ENCODE measurements around the gene SLC7A9. TPM values are rescaled to one million over a fixed set of nuclear protein-coding genes. Genes with fewer than 3 reads are reported as not detected.

SLC7A9 gene
- total and polyA plus RNA-seq, 2 experiments from 2014 or later, result 0.19 TPM; not detected in 1

DNA sequence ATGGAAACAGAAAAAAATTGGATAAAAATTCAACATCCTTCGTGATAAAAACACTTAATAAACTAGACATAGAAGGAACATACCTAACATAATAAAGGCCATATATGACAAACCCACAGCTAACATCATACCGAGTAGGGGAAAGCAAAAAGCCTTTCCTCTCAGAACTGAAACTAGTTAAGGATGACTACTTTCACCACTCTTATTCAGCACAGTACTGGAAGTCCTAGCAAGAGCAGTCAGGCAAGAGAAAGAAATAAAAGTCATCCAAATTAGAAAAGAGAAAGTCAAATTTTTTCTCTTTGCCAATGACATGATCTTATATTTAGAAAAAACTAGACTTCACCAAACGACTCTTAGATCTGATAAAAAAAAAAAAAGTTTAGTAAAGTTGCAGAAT is 25.8 kb upstream of the SLC7A9 start:
- H3K9me3 Mint-ChIP-seq, result peaks cover 14% of the 10 kb centered on the region

More for the DNA sequence above, 25.8 kb upstream of the SLC7A9 start:
- ATAC-seq (no peak), DNase-seq (ENCODE audit: low spot score) (no peak)
- H3K9me2 ChIP-seq (ENCODE audit: insufficient read depth), result no peaks in the 10 kb centered on the region
- H2AFZ ChIP-seq, result no peak overlapping the region
- H3K4me2 ChIP-seq, result no peak overlapping the region
- H3K4me1 ChIP-seq (ENCODE audit: insufficient read depth), result peaks cover 3% of the 10 kb centered on the region; the same call in 1 of the 2 replicates
- no peaks in the 10 kb centered on the region for H3F3A ChIP-seq (replicated peaks; ENCODE audit: low read depth)
- H3K4me3 Mint-ChIP-seq, result no peak overlapping the region
- peaks cover 30% of the 10 kb centered on the region for H3K36me3 Mint-ChIP-seq (ENCODE audit: low read depth)
- peaks cover 2% of the 10 kb centered on the region for H3K27me3 Mint-ChIP-seq (ENCODE audit: insufficient read depth, low read depth, poor library complexity)
- no peak overlapping the region for H3K4me3 ChIP-seq
- no peaks in the 10 kb centered on the region for H3K79me2 ChIP-seq (replicated peaks; ENCODE audit: insufficient read depth)
- no peak overlapping the region for H3K27ac Mint-ChIP-seq
- H4K20me1 ChIP-seq (replicated peaks; ENCODE audit: insufficient read depth), result no peaks in the 10 kb centered on the region
- peaks cover 6% of the 10 kb centered on the region; the same call in 1 of the 2 replicates for H3K36me3 ChIP-seq (ENCODE audit: insufficient read depth)
- TF ChIP-seq, protein P1, sequence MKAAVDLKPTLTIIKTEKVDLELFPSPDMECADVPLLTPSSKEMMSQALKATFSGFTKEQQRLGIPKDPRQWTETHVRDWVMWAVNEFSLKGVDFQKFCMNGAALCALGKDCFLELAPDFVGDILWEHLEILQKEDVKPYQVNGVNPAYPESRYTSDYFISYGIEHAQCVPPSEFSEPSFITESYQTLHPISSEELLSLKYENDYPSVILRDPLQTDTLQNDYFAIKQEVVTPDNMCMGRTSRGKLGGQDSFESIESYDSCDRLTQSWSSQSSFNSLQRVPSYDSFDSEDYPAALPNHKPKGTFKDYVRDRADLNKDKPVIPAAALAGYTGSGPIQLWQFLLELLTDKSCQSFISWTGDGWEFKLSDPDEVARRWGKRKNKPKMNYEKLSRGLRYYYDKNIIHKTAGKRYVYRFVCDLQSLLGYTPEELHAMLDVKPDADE (IDR thresholded peaks at IDR 0.05), result no peak
- TF ChIP-seq NANOG (IDR thresholded peaks at IDR 0.05; ENCODE audit: borderline replicate concordance) (no peak), ZNF114 (CRISPR knock-in tag; IDR thresholded peaks at IDR 0.05) (no peak), JUNB (IDR thresholded peaks at IDR 0.05; ENCODE audit: unreplicated experiment) (no peak), CREB1 (CRISPR knock-in tag; IDR thresholded peaks at IDR 0.05; ENCODE audit: low read depth) (no peak), POLR2AphosphoS5 (IDR thresholded peaks at IDR 0.05; ENCODE audit: low read depth) (no peak), ZNF331 (CRISPR knock-in tag; IDR thresholded peaks at IDR 0.05; ENCODE audit: low read depth) (no peak), EZH2 (IDR thresholded peaks at IDR 0.05; ENCODE audit: low read depth, unreplicated experiment) (no peak), EZH2phosphoT487 (IDR thresholded peaks at IDR 0.05; ENCODE audit: unreplicated experiment) (no peak), STAT1 (IDR thresholded peaks at IDR 0.05; ENCODE audit: unreplicated experiment) (no peak)
- TF ChIP-seq, protein P2, sequence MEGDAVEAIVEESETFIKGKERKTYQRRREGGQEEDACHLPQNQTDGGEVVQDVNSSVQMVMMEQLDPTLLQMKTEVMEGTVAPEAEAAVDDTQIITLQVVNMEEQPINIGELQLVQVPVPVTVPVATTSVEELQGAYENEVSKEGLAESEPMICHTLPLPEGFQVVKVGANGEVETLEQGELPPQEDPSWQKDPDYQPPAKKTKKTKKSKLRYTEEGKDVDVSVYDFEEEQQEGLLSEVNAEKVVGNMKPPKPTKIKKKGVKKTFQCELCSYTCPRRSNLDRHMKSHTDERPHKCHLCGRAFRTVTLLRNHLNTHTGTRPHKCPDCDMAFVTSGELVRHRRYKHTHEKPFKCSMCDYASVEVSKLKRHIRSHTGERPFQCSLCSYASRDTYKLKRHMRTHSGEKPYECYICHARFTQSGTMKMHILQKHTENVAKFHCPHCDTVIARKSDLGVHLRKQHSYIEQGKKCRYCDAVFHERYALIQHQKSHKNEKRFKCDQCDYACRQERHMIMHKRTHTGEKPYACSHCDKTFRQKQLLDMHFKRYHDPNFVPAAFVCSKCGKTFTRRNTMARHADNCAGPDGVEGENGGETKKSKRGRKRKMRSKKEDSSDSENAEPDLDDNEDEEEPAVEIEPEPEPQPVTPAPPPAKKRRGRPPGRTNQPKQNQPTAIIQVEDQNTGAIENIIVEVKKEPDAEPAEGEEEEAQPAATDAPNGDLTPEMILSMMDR (conservative IDR thresholded peaks at IDR 0.05; ENCODE audit: low read depth in 2 of 2), result no peak
- TF ChIP-seq, protein P3, sequence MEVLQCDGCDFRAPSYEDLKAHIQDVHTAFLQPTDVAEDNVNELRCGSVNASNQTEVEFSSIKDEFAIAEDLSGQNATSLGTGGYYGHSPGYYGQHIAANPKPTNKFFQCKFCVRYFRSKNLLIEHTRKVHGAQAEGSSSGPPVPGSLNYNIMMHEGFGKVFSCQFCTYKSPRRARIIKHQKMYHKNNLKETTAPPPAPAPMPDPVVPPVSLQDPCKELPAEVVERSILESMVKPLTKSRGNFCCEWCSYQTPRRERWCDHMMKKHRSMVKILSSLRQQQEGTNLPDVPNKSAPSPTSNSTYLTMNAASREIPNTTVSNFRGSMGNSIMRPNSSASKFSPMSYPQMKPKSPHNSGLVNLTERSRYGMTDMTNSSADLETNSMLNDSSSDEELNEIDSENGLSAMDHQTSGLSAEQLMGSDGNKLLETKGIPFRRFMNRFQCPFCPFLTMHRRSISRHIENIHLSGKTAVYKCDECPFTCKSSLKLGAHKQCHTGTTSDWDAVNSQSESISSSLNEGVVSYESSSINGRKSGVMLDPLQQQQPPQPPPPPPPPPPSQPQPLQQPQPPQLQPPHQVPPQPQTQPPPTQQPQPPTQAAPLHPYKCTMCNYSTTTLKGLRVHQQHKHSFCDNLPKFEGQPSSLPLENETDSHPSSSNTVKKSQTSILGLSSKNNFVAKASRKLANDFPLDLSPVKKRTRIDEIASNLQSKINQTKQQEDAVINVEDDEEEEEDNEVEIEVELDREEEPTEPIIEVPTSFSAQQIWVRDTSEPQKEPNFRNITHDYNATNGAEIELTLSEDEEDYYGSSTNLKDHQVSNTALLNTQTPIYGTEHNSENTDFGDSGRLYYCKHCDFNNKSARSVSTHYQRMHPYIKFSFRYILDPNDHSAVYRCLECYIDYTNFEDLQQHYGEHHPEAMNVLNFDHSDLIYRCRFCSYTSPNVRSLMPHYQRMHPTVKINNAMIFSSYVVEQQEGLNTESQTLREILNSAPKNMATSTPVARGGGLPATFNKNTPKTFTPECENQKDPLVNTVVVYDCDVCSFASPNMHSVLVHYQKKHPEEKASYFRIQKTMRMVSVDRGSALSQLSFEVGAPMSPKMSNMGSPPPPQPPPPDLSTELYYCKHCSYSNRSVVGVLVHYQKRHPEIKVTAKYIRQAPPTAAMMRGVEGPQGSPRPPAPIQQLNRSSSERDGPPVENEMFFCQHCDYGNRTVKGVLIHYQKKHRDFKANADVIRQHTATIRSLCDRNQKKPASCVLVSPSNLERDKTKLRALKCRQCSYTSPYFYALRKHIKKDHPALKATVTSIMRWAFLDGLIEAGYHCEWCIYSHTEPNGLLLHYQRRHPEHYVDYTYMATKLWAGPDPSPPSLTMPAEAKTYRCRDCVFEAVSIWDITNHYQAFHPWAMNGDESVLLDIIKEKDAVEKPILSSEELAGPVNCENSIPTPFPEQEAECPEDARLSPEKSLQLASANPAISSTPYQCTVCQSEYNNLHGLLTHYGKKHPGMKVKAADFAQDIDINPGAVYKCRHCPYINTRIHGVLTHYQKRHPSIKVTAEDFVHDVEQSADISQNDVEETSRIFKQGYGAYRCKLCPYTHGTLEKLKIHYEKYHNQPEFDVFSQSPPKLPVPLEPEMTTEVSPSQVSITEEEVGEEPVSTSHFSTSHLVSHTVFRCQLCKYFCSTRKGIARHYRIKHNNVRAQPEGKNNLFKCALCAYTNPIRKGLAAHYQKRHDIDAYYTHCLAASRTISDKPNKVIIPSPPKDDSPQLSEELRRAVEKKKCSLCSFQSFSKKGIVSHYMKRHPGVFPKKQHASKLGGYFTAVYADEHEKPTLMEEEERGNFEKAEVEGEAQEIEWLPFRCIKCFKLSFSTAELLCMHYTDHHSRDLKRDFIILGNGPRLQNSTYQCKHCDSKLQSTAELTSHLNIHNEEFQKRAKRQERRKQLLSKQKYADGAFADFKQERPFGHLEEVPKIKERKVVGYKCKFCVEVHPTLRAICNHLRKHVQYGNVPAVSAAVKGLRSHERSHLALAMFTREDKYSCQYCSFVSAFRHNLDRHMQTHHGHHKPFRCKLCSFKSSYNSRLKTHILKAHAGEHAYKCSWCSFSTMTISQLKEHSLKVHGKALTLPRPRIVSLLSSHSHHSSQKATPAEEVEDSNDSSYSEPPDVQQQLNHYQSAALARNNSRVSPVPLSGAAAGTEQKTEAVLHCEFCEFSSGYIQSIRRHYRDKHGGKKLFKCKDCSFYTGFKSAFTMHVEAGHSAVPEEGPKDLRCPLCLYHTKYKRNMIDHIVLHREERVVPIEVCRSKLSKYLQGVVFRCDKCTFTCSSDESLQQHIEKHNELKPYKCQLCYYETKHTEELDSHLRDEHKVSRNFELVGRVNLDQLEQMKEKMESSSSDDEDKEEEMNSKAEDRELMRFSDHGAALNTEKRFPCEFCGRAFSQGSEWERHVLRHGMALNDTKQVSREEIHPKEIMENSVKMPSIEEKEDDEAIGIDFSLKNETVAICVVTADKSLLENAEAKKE (CRISPR knock-in tag; IDR thresholded peaks at IDR 0.05), result no peak
- TF ChIP-seq, protein P4, sequence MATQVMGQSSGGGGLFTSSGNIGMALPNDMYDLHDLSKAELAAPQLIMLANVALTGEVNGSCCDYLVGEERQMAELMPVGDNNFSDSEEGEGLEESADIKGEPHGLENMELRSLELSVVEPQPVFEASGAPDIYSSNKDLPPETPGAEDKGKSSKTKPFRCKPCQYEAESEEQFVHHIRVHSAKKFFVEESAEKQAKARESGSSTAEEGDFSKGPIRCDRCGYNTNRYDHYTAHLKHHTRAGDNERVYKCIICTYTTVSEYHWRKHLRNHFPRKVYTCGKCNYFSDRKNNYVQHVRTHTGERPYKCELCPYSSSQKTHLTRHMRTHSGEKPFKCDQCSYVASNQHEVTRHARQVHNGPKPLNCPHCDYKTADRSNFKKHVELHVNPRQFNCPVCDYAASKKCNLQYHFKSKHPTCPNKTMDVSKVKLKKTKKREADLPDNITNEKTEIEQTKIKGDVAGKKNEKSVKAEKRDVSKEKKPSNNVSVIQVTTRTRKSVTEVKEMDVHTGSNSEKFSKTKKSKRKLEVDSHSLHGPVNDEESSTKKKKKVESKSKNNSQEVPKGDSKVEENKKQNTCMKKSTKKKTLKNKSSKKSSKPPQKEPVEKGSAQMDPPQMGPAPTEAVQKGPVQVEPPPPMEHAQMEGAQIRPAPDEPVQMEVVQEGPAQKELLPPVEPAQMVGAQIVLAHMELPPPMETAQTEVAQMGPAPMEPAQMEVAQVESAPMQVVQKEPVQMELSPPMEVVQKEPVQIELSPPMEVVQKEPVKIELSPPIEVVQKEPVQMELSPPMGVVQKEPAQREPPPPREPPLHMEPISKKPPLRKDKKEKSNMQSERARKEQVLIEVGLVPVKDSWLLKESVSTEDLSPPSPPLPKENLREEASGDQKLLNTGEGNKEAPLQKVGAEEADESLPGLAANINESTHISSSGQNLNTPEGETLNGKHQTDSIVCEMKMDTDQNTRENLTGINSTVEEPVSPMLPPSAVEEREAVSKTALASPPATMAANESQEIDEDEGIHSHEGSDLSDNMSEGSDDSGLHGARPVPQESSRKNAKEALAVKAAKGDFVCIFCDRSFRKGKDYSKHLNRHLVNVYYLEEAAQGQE (IDR thresholded peaks at IDR 0.05; ENCODE audit: unreplicated experiment), result no peak
- no peaks in the 10 kb centered on the region for H3K27me3 ChIP-seq (ENCODE audit: insufficient read depth)
- no peak overlapping the region for H3K27ac ChIP-seq (ENCODE audit: low read depth)
- H3K4me1 Mint-ChIP-seq, result peaks cover 7% of the 10 kb centered on the region; the same call in 2 of the 3 replicates

Data from GM23338 (cell line).